Caco-2 (cell line): ENCODE results near the gene CEP72. TPM values are rescaled to one million over a fixed set of nuclear protein-coding genes. Genes with fewer than 3 reads are reported as not detected.
"Not testable (repeated sequence)": the region's sequence is repeated elsewhere in the genome, so short reads cannot be mapped to it uniquely, and the experiment has no call there.

Experiments used
- BruUV-seq: library from RNA; stranded (reverse); fragments of 400-500 nt; replicated peaks from 2 replicates; lab custom pipeline; 2021; lab: Mats Ljungman, UMichigan
- CTCF ChIA-PET: fragments of 300-600 bp; sonication (Branson Sonifier 250); formaldehyde crosslinking; loops from one replicate; lab custom pipeline; 2022; ENCODE audit warnings: antibody characterized with exemption; lab: Charles Lee
- POLR2A ChIA-PET: fragments of 300-600 bp; sonication (Branson Sonifier 250); formaldehyde crosslinking; loops from one replicate; lab custom pipeline; 2022; ENCODE audit warnings: antibody characterized with exemption; lab: Charles Lee
- DNase-seq, 2 experiments: peaks; one replicate each; pipeline versions ENCODE4 v3.0.0 to v3.0.0-alpha.2; 2020 to 2022
- H3K27me3 ChIP-seq: replicated peaks from 2 replicates; pipeline ENCODE4 v1.6.0; 2011; ENCODE audit warnings: low read length; ENCODE audit not compliant: control insufficient read depth, insufficient read depth
- H3K36me3 ChIP-seq: 2 replicates; pipeline ENCODE4 v1.5.1; 2011; ENCODE audit warnings: low read length; ENCODE audit not compliant: control insufficient read depth, insufficient read depth
- H3K4me1 ChIP-seq: fragments of 250-450 bp; sonication (Bioruptor Pico); 2 replicates; pipeline ENCODE4 v1.5.1; 2020; ENCODE audit warnings: mild to moderate bottlenecking
- H3K4me3 ChIP-seq: 2 replicates; pipeline ENCODE4 v1.5.1; 2011; ENCODE audit warnings: low read depth, mild to moderate bottlenecking, control low read depth, low read length
- H3K9me3 ChIP-seq: fragments of 250-450 bp; sonication (Bioruptor Pico); 2 replicates; pipeline ENCODE4 v1.5.1; 2020; ENCODE audit warnings: mild to moderate bottlenecking, moderate library complexity
- H3K27ac Mint-ChIP-seq: one replicate; pipeline ENCODE4 v1.8.0; 2022; ENCODE audit warnings: mixed read lengths; ENCODE audit not compliant: unreplicated experiment
- H3K27me3 Mint-ChIP-seq: one replicate; pipeline ENCODE4 v1.8.0; 2022; ENCODE audit warnings: mixed read lengths; ENCODE audit not compliant: insufficient read depth, unreplicated experiment
- H3K36me3 Mint-ChIP-seq: one replicate; pipeline ENCODE4 v1.8.0; 2022; ENCODE audit warnings: mild to moderate bottlenecking, mixed read lengths; ENCODE audit not compliant: insufficient read depth, unreplicated experiment
- H3K4me1 Mint-ChIP-seq: one replicate; pipeline ENCODE4 v1.8.0; 2022; ENCODE audit warnings: low read depth, mixed read lengths; ENCODE audit not compliant: unreplicated experiment
- H3K4me3 Mint-ChIP-seq: one replicate; pipeline ENCODE4 v1.8.0; 2022; ENCODE audit warnings: mild to moderate bottlenecking, moderate library complexity, mixed read lengths; ENCODE audit not compliant: unreplicated experiment
- H3K9me3 Mint-ChIP-seq: one replicate; pipeline ENCODE4 v1.8.0; 2022; ENCODE audit warnings: mixed read lengths; ENCODE audit not compliant: unreplicated experiment
- intact Hi-C: fragments of 100-400 bp; cut with micrococcal nuclease; formaldehyde crosslinking; loops from one replicate; pipeline ENCODE4 v1.10.0; 2022; ENCODE audit not compliant: unreplicated experiment
- total RNA-seq: library from RNA; stranded (reverse); gene quantifications from 2 replicates; pipeline ENCODE4 v1.2.3, GENCODE V29; 2022
- TF ChIP-seq, protein P1 (sequence below), 2 experiments: fragments of 200-600 bp in 1 of 2; IDR thresholded peaks; 1 replicate in 1 of 2; 2 replicates in 1 of 2; pipeline versions ENCODE4 v1.5.1 to v1.8.0; 2011 to 2022; ENCODE audit warnings: antibody characterized with exemption in 1 of 2, control low read depth in 1 of 2, inconsistent platforms in 1 of 2, low read depth in 1 of 2, low read length in 1 of 2, mild to moderate bottlenecking in 1 of 2, moderate library complexity in 1 of 2; ENCODE audit not compliant: insufficient read depth in 1 of 2, severe bottlenecking in 1 of 2, unreplicated experiment in 1 of 2

The CEP72 gene
- total RNA-seq, 1 experiment from 2014 or later, result 36.6 TPM

DNA sequence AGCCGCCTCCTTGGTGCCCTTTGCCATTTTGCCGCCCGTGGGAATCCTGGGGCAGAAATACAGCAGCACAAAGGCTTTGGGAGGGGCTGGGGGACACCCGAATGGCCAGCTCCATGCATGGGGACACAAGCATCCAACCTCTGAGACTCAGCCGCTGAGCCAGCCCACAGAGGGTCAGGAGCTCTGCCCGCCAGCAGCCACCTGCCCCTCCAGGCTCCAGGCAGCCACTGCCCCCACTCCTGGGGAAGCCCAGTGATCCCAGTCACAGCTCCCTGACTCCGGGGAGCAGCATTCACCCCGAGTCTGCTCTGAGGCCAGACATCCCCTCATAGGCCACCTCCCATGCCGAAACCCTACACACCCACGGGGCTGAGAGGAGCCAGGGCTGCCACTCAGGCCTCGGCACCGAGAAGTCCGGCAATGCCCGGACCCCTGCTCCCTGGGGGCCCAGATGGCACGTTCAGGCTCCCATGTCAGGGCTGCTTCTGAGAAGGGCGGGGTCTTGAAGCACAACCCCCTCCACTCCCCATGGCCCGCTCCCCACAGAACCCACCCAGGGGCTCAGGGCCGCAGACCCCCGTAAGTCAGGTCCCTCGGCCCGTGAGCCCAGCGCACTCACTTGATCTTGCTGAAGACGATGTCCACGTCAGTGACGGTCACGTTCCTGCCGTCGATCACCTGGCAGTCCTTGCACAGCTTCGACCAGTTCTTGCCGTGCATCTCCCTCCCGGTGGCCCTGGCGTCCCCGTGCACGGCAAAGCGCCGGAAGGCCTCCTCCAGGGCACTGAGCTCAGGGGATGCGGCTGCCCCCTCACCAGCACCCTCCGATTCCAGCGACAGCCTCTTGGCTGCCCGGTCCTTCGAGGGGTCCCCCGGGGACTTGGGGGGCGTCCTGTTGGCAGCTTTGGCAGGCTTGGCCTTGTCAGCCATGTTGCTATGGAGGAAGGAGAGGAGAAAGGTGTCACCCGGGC is 65.3 kb downstream of the CEP72 start:
- H3K27me3 ChIP-seq, result no peaks in the 10 kb centered on the region; the same call in 1 of the 2 replicates
- CTCF ChIA-PET, result no interaction called here
- no peak for DNase-seq
- Mint-ChIP-seq H3K4me1 (no peaks in the 10 kb centered on the region), H3K9me3 (no peaks in the 10 kb centered on the region), H3K4me3 (no peak overlapping the region), H3K36me3 (peaks cover 43% of the 10 kb centered on the region), H3K27me3 (no peaks in the 10 kb centered on the region), H3K27ac (no peak overlapping the region)
- TF ChIP-seq, protein P1, sequence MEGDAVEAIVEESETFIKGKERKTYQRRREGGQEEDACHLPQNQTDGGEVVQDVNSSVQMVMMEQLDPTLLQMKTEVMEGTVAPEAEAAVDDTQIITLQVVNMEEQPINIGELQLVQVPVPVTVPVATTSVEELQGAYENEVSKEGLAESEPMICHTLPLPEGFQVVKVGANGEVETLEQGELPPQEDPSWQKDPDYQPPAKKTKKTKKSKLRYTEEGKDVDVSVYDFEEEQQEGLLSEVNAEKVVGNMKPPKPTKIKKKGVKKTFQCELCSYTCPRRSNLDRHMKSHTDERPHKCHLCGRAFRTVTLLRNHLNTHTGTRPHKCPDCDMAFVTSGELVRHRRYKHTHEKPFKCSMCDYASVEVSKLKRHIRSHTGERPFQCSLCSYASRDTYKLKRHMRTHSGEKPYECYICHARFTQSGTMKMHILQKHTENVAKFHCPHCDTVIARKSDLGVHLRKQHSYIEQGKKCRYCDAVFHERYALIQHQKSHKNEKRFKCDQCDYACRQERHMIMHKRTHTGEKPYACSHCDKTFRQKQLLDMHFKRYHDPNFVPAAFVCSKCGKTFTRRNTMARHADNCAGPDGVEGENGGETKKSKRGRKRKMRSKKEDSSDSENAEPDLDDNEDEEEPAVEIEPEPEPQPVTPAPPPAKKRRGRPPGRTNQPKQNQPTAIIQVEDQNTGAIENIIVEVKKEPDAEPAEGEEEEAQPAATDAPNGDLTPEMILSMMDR (IDR thresholded peaks at IDR 0.05; ENCODE audit: insufficient read depth in 1 of 2, low read depth in 1 of 2, low read length in 1 of 2, severe bottlenecking in 1 of 2, unreplicated experiment in 1 of 2), result no peak
- no peaks in the 10 kb centered on the region for H3K36me3 ChIP-seq
- no peak overlapping the region for H3K4me3 ChIP-seq
- POLR2A ChIA-PET, result no interaction called here
- peaks cover 2% of the 10 kb centered on the region; the same call in 1 of the 2 replicates for H3K4me1 ChIP-seq
- no peaks in the 10 kb centered on the region for H3K9me3 ChIP-seq
- no TSS peak for BruUV-seq
- intact Hi-C loops, result no loop called here

DNA sequence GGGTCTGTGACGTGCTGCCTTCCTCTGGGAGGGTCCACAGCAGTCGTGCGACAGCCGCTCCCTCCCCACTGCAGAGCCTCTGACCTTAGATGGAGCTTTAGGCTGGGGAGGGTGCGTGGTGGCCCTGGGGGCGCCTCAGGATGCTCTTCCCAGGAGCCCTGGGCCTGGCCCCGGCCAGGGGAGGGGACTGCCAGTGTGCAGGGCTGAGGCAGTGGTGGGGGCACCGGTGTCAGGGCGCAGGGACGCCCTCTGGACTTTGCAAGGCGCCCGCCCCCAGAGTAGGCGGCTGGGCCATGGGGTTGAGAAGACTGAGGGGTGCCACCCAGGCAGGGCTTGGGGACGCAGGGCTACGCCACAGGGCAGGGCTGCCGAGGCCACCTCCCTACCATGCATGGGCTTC is 66.4 kb downstream of the CEP72 start:
- POLR2A ChIA-PET, H3K27me3 Mint-ChIP-seq, BruUV-seq, H3K9me3 Mint-ChIP-seq, H3K4me3 ChIP-seq, H3K9me3 ChIP-seq, H3K27ac Mint-ChIP-seq, H3K4me3 Mint-ChIP-seq, H3K36me3 ChIP-seq, H3K4me1 ChIP-seq, CTCF ChIA-PET, H3K4me1 Mint-ChIP-seq, intact Hi-C loops, H3K27me3 ChIP-seq, DNase-seq: not testable (repeated sequence)
- peaks cover 32% of the 10 kb centered on the region for H3K36me3 Mint-ChIP-seq

DNA sequence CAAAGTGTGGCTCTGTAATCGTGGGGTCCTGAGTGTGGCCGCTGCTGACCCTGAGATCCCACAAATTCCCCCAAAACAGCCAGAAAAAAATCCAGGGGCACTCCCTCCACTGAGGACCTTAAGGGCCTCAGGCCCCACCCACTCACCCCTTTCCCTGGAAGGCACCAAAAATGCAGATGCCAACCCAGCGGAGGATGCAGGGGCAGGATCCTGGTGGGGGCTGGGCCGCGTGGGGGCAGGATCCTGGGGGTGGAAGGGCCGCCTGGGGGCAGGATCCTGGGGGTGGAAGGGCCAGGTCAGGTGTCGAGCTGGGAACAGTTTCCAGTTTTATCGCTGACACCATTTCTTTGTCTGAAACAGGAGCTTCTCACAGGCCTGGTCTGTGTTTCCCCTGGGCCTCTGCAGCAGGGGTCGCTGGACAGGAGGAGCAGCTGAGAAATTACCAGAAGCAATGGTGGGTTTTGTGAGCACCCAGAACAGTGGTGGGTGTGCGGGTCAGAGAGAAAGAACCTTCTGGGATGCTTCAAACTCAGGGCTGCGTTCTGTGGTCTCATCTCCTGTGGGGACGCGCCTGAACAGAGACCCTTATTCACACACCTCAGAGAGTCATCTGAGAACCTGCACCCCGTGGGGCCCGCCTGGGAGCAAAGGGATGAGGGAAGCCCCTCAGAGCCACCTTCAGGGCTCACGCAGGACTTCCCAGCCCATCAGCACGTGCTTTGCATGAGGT is 67.2 kb downstream of the CEP72 start:
- H3K4me1 ChIP-seq, H3K4me1 Mint-ChIP-seq, H3K4me3 Mint-ChIP-seq, H3K9me3 ChIP-seq, POLR2A ChIA-PET, H3K27me3 ChIP-seq, H3K27ac Mint-ChIP-seq, H3K27me3 Mint-ChIP-seq, BruUV-seq, intact Hi-C loops, H3K9me3 Mint-ChIP-seq, CTCF ChIA-PET, DNase-seq, H3K4me3 ChIP-seq, H3K36me3 ChIP-seq: not testable (repeated sequence)
- peaks cover 25% of the 10 kb centered on the region for H3K36me3 Mint-ChIP-seq

DNA sequence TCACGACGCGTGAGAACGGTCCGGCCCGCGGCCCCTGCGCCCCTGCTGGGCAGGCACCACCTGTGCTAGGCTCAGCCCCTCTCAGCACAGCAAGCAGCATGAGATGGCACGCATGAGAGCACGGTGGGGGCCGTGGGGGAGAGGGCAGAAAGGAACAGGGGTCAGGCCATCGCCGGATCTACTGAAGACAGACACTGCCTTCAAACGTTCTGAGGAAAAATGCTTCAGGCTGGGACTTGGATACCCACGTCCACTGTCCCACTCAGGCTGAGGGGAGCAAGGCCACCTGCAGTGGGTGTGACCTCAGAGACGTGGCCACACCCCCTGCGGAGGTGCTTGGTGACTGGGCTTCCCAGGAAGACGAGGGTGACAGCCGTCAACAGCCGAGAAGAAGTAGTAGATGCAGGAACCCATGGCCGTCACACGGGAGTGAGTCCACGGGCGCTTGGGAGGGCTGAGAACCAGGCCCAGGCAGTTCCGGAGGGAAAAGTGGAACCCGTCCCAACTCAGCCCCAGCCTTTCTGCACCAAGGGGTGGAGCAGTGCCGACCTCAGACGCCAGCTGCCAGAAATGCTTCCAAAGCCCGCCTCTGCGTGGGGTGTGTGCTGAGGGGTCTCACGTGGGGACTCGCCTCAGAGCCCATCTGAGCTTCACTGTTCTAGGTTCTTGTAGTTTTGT is 68.1 kb downstream of the CEP72 start:
- H3K36me3 ChIP-seq, H3K4me3 Mint-ChIP-seq, H3K4me3 ChIP-seq, POLR2A ChIA-PET, H3K4me1 ChIP-seq, DNase-seq, intact Hi-C loops, H3K27me3 ChIP-seq, H3K9me3 ChIP-seq, H3K27ac Mint-ChIP-seq, BruUV-seq, CTCF ChIA-PET, H3K4me1 Mint-ChIP-seq, H3K9me3 Mint-ChIP-seq, H3K27me3 Mint-ChIP-seq: not testable (repeated sequence)
- peaks cover 16% of the 10 kb centered on the region for H3K36me3 Mint-ChIP-seq

DNA sequence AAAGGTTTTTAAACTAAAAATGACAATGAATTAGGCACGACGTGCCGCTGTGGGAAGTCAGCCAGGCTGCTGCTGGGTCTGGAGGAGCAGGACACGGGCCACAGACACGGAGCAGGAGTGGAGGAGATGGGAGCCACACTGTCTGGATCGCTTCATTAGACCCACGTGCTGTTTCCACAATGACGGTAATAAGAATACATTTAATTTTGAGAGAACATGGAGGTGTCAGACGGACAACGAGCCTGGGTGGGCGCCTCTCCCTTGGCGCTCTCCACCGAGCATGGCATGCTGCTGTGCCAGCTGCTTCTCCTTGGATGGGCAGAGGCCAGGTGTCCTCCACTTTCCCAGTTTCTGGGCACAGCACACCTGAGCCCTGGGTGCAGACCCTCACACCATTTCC is 68.7 kb downstream of the CEP72 start:
- CTCF ChIA-PET, H3K4me1 Mint-ChIP-seq, intact Hi-C loops, H3K27me3 Mint-ChIP-seq, H3K4me1 ChIP-seq, H3K36me3 ChIP-seq, H3K27me3 ChIP-seq, H3K9me3 ChIP-seq, H3K27ac Mint-ChIP-seq, H3K9me3 Mint-ChIP-seq, DNase-seq, POLR2A ChIA-PET, BruUV-seq, H3K4me3 Mint-ChIP-seq, H3K4me3 ChIP-seq: not testable (repeated sequence)
- peaks cover 15% of the 10 kb centered on the region for H3K36me3 Mint-ChIP-seq
